Measurements from ENCODE around the gene TEKT3. TPM values are rescaled to one million over a fixed set of nuclear protein-coding genes. Genes with fewer than 3 reads are reported as not detected.

TEKT3 gene
- polyA plus RNA-seq, 3 donors = not detected

- no peaks in the 10 kb centered on the region for H3K9me3 ChIP-seq (replicated peaks in 1 of 2; ENCODE audit: control insufficient read depth in 1 of 2, insufficient read depth in 1 of 2, low read length in 2 of 2)
- no peaks in the 10 kb centered on the region for H3K4me1 ChIP-seq (ENCODE audit: control insufficient read depth in 1 of 2, insufficient read depth in 2 of 2, low read length in 2 of 2)
- no peaks in the 10 kb centered on the region for H3K4me1 Mint-ChIP-seq
- H3K27me3 ChIP-seq (ENCODE audit: control insufficient read depth in 2 of 2, insufficient read depth in 2 of 2, low read length in 2 of 2) = no peaks in the 10 kb centered on the region
- TF ChIP-seq CTCF (IDR thresholded peaks at IDR 0.05) = no peak
- H3K4me3 ChIP-seq (replicated peaks in 1 of 3; ENCODE audit: low read depth in 2 of 3, low read length in 3 of 3) = no peak overlapping the region
- intact Hi-C loops (cut with micrococcal nuclease) = no loop called here
- no peak overlapping the region for H3K4me3 Mint-ChIP-seq
- H3K9ac ChIP-seq (ENCODE audit: insufficient read depth, low read length, poor library complexity, severe bottlenecking) = no peak overlapping the region
- no peaks in the 10 kb centered on the region for H4K20me1 ChIP-seq (ENCODE audit: insufficient read depth, low read length)
- H3K27ac ChIP-seq (ENCODE audit: low read depth in 1 of 2, low read length in 2 of 2) = no peak overlapping the region
- no peaks in the 10 kb centered on the region for H3K79me2 ChIP-seq (ENCODE audit: insufficient read depth, low read length)
- no peak overlapping the region for H3K27ac Mint-ChIP-seq
- H3K27me3 Mint-ChIP-seq (ENCODE audit: low read depth in 3 of 3) = peaks cover 7 to 13% (median 8%) of the 10 kb centered on the region in 3 donors
- H2AFZ ChIP-seq (ENCODE audit: insufficient read depth, low read depth, low read length, poor library complexity, severe bottlenecking) = no peak overlapping the region
- DNase-seq = no peak
- H3K9me3 Mint-ChIP-seq = peaks cover 0 to 11% (median 4%) of the 10 kb centered on the region in 7 donors
- H3K4me2 ChIP-seq (replicated peaks; ENCODE audit: extremely low read depth, low read length, poor library complexity, severe bottlenecking) = no peak overlapping the region
- no peaks in the 10 kb centered on the region for H3K36me3 ChIP-seq (replicated peaks in 1 of 2; ENCODE audit: control insufficient read depth in 1 of 2, insufficient read depth in 2 of 2, low read length in 2 of 2)
- WGBS (ENCODE audit: insufficient coverage) = 86% methylated on average over 7 of the region's 7 CpGs
- H3K36me3 Mint-ChIP-seq = no peaks in the 10 kb centered on the region
Observed at GRCh38 chr17:15361151-15361550, 19.8 kb upstream of the TEKT3 start.

- peaks cover 0 to 11% (median 4%) of the 10 kb centered on the region in 7 donors for H3K9me3 Mint-ChIP-seq
- 100% methylated on average over 2 of the region's 3 CpGs for WGBS (ENCODE audit: insufficient coverage)
- peaks cover 0 to 7% of the 10 kb centered on the region in 2 donors for H3K9me3 ChIP-seq (replicated peaks in 1 of 2; ENCODE audit: control insufficient read depth in 1 of 2, insufficient read depth in 1 of 2, low read length in 2 of 2)
- TF ChIP-seq CTCF (IDR thresholded peaks at IDR 0.05) = no peak
- H3K79me2 ChIP-seq (ENCODE audit: insufficient read depth, low read length) = no peaks in the 10 kb centered on the region
- H3K27me3 Mint-ChIP-seq (ENCODE audit: low read depth in 3 of 3) = peaks cover 7 to 16% (median 13%) of the 10 kb centered on the region in 3 donors
- intact Hi-C loops (cut with micrococcal nuclease) = no loop called here
- H3K36me3 ChIP-seq (replicated peaks in 1 of 2; ENCODE audit: control insufficient read depth in 1 of 2, insufficient read depth in 2 of 2, low read length in 2 of 2) = no peaks in the 10 kb centered on the region
- H2AFZ ChIP-seq (ENCODE audit: insufficient read depth, low read depth, low read length, poor library complexity, severe bottlenecking) = no peak overlapping the region
- H4K20me1 ChIP-seq (ENCODE audit: insufficient read depth, low read length) = no peaks in the 10 kb centered on the region
- H3K4me2 ChIP-seq (replicated peaks; ENCODE audit: extremely low read depth, low read length, poor library complexity, severe bottlenecking) = no peak overlapping the region
- no peaks in the 10 kb centered on the region for H3K36me3 Mint-ChIP-seq
- H3K27me3 ChIP-seq (ENCODE audit: control insufficient read depth in 2 of 2, insufficient read depth in 2 of 2, low read length in 2 of 2) = peaks cover 0 to 3% of the 10 kb centered on the region in 2 donors
- H3K4me1 ChIP-seq (ENCODE audit: control insufficient read depth in 1 of 2, insufficient read depth in 2 of 2, low read length in 2 of 2) = no peaks in the 10 kb centered on the region
- DNase-seq = no peak
- H3K4me3 ChIP-seq (replicated peaks in 1 of 3; ENCODE audit: low read depth in 2 of 3, low read length in 3 of 3) = no peak overlapping the region
- no peak overlapping the region for H3K9ac ChIP-seq (ENCODE audit: insufficient read depth, low read length, poor library complexity, severe bottlenecking)
- no peak overlapping the region for H3K27ac ChIP-seq (ENCODE audit: low read depth in 1 of 2, low read length in 2 of 2)
- no peak overlapping the region for H3K4me3 Mint-ChIP-seq
- H3K4me1 Mint-ChIP-seq = peaks cover 2% of the 10 kb centered on the region
- no peak overlapping the region for H3K27ac Mint-ChIP-seq
Observed at GRCh38 chr17:15354256-15354655, 12.9 kb upstream of the TEKT3 start.

All from CD14-positive monocyte (primary cell).